ENCODE measurements around the gene KRTAP10-12. TPM values are rescaled to one million over a fixed set of nuclear protein-coding genes. Genes with fewer than 3 reads are reported as not detected.

Gene KRTAP10-12
- total RNA-seq, 1 donor, result not detected

- H3K4me3 ChIP-seq (ENCODE audit: low read length), result no peak overlapping the region
- no peaks in the 10 kb centered on the region for H3K9me3 ChIP-seq (ENCODE audit: low read depth, low read length)
- peaks cover 80% of the 10 kb centered on the region for H3K27me3 ChIP-seq (ENCODE audit: insufficient read depth, low read length)
- H3K4me1 ChIP-seq (ENCODE audit: insufficient read depth, low read length), result peaks cover 10% of the 10 kb centered on the region
These were observed 13.9 kb downstream of the KRTAP10-12 start for GRCh38 chr21:44710756-44711326.

GRCh38 chr21:44711327-44712202 lies 14.6 kb downstream of the KRTAP10-12 start, which contains the start of gene TSPEAR:
TSS of gene TSPEAR (minus strand) at chr21:44711572. CDS start at chr21:44711514, 58 bp downstream.
- H3K9me3 ChIP-seq (ENCODE audit: low read depth, low read length), result no peaks in the 10 kb centered on the region
- peaks cover 77% of the 10 kb centered on the region for H3K27me3 ChIP-seq (ENCODE audit: insufficient read depth, low read length)
- H3K4me3 ChIP-seq (ENCODE audit: low read length), result no peak within 1 kb of the TSS
- H3K4me1 ChIP-seq (ENCODE audit: insufficient read depth, low read length), result peaks cover 10% of the 10 kb centered on the region

- Histone ChIP-seq H3K4me3 (ENCODE audit: low read length) (no peak overlapping the region), H3K4me1 (ENCODE audit: insufficient read depth, low read length) (peaks cover 10% of the 10 kb centered on the region), H3K27me3 (ENCODE audit: insufficient read depth, low read length) (peaks cover 73% of the 10 kb centered on the region), H3K9me3 (ENCODE audit: low read depth, low read length) (no peaks in the 10 kb centered on the region)
These were observed 15.4 kb downstream of the KRTAP10-12 start for GRCh38 chr21:44712203-44713028.

GRCh38 chr21:44713130-44713529 lies 16.2 kb downstream of the KRTAP10-12 start:
- Histone ChIP-seq H3K27me3 (ENCODE audit: insufficient read depth, low read length) (peaks cover 68% of the 10 kb centered on the region), H3K4me3 (ENCODE audit: low read length) (no peak overlapping the region), H3K9me3 (ENCODE audit: low read depth, low read length) (no peaks in the 10 kb centered on the region), H3K4me1 (ENCODE audit: insufficient read depth, low read length) (peaks cover 10% of the 10 kb centered on the region)

- no peaks in the 10 kb centered on the region for H3K9me3 ChIP-seq (ENCODE audit: low read depth, low read length)
- H3K27me3 ChIP-seq (ENCODE audit: insufficient read depth, low read length), result peaks cover 64% of the 10 kb centered on the region
- peaks cover 10% of the 10 kb centered on the region for H3K4me1 ChIP-seq (ENCODE audit: insufficient read depth, low read length)
- no peak overlapping the region for H3K4me3 ChIP-seq (ENCODE audit: low read length)
These were observed 16.9 kb downstream of the KRTAP10-12 start for GRCh38 chr21:44713846-44714245.

- H3K9me3 ChIP-seq (ENCODE audit: low read depth, low read length), result no peaks in the 10 kb centered on the region
- no peak overlapping the region for H3K4me3 ChIP-seq (ENCODE audit: low read length)
- H3K4me1 ChIP-seq (ENCODE audit: insufficient read depth, low read length), result peaks cover 4% of the 10 kb centered on the region
- peaks cover 59% of the 10 kb centered on the region for H3K27me3 ChIP-seq (ENCODE audit: insufficient read depth, low read length)
These were observed 17.9 kb downstream of the KRTAP10-12 start for GRCh38 chr21:44714905-44715304.

GRCh38 chr21:44716984-44717383 lies 20.0 kb downstream of the KRTAP10-12 start:
- H3K4me1 ChIP-seq (ENCODE audit: insufficient read depth, low read length), result no peaks in the 10 kb centered on the region
- H3K9me3 ChIP-seq (ENCODE audit: low read depth, low read length), result no peaks in the 10 kb centered on the region
- no peak overlapping the region for H3K4me3 ChIP-seq (ENCODE audit: low read length)
- H3K27me3 ChIP-seq (ENCODE audit: insufficient read depth, low read length), result peaks cover 48% of the 10 kb centered on the region

GRCh38 chr21:44718093-44718492 lies 21.1 kb downstream of the KRTAP10-12 start:
- Histone ChIP-seq H3K9me3 (ENCODE audit: low read depth, low read length) (no peaks in the 10 kb centered on the region), H3K27me3 (ENCODE audit: insufficient read depth, low read length) (peaks cover 46% of the 10 kb centered on the region), H3K4me1 (ENCODE audit: insufficient read depth, low read length) (peaks cover 2% of the 10 kb centered on the region)

GRCh38 chr21:44718571-44718970 lies 21.6 kb downstream of the KRTAP10-12 start:
- Histone ChIP-seq H3K4me1 (ENCODE audit: insufficient read depth, low read length) (peaks cover 7% of the 10 kb centered on the region), H3K4me3 (ENCODE audit: low read length) (no peak overlapping the region), H3K9me3 (ENCODE audit: low read depth, low read length) (no peaks in the 10 kb centered on the region), H3K27me3 (ENCODE audit: insufficient read depth, low read length) (peaks cover 46% of the 10 kb centered on the region)

More at GRCh38 chr21:44718093-44718492, 21.1 kb downstream of the KRTAP10-12 start:
- no peak overlapping the region for H3K4me3 ChIP-seq (ENCODE audit: low read length)

GRCh38 chr21:44720170-44720569 lies 23.2 kb downstream of the KRTAP10-12 start:
- Histone ChIP-seq H3K4me1 (ENCODE audit: insufficient read depth, low read length) (peaks cover 10% of the 10 kb centered on the region), H3K27me3 (ENCODE audit: insufficient read depth, low read length) (peaks cover 41% of the 10 kb centered on the region), H3K9me3 (ENCODE audit: low read depth, low read length) (no peaks in the 10 kb centered on the region)

GRCh38 chr21:44722731-44723130 lies 25.8 kb downstream of the KRTAP10-12 start:
- Histone ChIP-seq H3K4me1 (ENCODE audit: insufficient read depth, low read length) (peaks cover 10% of the 10 kb centered on the region), H3K27me3 (ENCODE audit: insufficient read depth, low read length) (peaks cover 36% of the 10 kb centered on the region), H3K4me3 (ENCODE audit: low read length) (no peak overlapping the region), H3K9me3 (ENCODE audit: low read depth, low read length) (no peaks in the 10 kb centered on the region)

More at GRCh38 chr21:44720170-44720569, 23.2 kb downstream of the KRTAP10-12 start:
- H3K4me3 ChIP-seq (ENCODE audit: low read length), result no peak overlapping the region

GRCh38 chr21:44723177-44724131 lies 26.5 kb downstream of the KRTAP10-12 start:
- H3K4me1 ChIP-seq (ENCODE audit: insufficient read depth, low read length), result peaks cover 10% of the 10 kb centered on the region
- H3K4me3 ChIP-seq (ENCODE audit: low read length), result no peak overlapping the region
- H3K9me3 ChIP-seq (ENCODE audit: low read depth, low read length), result no peaks in the 10 kb centered on the region
- H3K27me3 ChIP-seq (ENCODE audit: insufficient read depth, low read length), result peaks cover 36% of the 10 kb centered on the region

- Histone ChIP-seq H3K4me1 (ENCODE audit: insufficient read depth, low read length) (peaks cover 10% of the 10 kb centered on the region), H3K4me3 (ENCODE audit: low read length) (no peak overlapping the region), H3K9me3 (ENCODE audit: low read depth, low read length) (no peaks in the 10 kb centered on the region), H3K27me3 (ENCODE audit: insufficient read depth, low read length) (peaks cover 30% of the 10 kb centered on the region)
These were observed 27.2 kb downstream of the KRTAP10-12 start for GRCh38 chr21:44724196-44724595.

GRCh38 chr21:44724926-44725325 lies 28.0 kb downstream of the KRTAP10-12 start:
- Histone ChIP-seq H3K4me1 (ENCODE audit: insufficient read depth, low read length) (peaks cover 10% of the 10 kb centered on the region), H3K4me3 (ENCODE audit: low read length) (no peak overlapping the region), H3K9me3 (ENCODE audit: low read depth, low read length) (no peaks in the 10 kb centered on the region), H3K27me3 (ENCODE audit: insufficient read depth, low read length) (peaks cover 30% of the 10 kb centered on the region)
